HG03139 (cell line): ENCODE measurements around the gene ITSN1.

Experiments used
- ATAC-seq: cut with Tn5 transposase; IDR thresholded peaks from one replicate; pipeline ENCODE4 v1.9.1; 2021; ENCODE audit not compliant: unreplicated experiment

Gene ITSN1

DNA sequence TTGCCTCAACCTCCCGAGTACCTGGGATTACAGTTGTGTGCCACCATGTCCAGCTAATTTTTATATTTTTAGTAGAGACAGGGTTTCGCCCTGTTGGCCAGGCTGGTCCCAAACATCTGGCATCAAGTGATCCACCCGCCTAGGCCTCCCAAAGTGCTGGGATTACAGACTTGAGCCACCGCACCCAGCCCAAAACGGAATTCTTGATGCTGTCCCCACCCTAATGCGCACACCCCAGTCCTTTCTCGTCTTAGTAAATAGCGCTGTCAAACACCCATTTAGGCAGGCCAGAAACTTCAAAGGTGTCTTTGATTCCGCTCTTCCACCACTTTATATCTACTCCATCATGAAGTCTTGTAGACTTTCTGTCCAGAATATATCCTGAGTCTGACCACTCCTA is 35.1 kb downstream of the ITSN1 start:
- ATAC-seq = no peak

DNA sequence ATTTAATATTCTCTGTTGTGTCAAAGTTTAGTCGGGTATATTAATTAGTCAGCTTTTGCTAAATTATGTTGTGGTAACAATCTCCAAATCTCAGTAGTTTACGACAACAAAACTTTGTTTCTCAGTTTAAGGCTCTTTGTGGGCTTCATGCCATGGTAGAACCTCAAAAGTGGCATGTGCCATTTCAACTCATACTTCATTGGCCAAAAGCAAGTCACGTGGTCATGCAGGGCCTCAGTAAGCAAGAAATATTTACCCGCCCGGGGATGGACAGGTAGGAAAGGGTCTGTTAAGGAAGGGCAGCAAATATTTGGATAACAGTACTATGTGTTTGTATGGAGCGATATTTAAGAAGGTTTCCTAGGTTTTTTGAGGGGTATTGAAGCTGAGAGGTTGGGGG is 38.6 kb downstream of the ITSN1 start:
- ATAC-seq = no peak

DNA sequence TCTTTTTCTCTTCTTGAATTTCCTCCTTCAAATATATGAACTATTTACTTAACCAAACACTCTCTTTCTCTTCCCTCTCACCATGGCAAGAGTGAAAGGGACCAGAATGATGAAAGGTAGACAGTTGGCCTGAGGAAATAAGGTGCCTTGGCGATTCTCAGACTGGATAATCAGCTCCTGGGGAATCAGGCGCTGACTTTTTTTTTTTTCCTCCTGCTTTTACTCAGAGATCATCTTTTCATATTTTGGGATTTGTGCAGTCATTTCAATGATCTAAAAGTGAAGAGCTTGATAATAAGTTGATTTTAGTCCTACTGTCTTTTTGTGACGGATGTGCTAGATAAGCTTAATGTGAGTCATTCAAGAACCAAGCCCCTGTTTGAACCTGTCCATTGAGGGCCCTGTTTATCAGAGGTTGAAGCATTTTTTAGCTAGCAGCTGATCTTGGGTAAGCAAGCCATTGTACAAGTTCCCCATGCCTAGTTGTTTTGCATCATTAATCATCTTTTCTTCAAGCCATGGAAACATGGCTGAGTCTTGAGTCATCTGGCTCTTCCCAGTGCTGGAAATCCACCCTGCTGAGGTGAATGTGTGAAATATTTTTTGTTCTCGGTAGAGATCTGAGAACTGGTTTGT is 40.8 kb downstream of the ITSN1 start:
- no peak for ATAC-seq

DNA sequence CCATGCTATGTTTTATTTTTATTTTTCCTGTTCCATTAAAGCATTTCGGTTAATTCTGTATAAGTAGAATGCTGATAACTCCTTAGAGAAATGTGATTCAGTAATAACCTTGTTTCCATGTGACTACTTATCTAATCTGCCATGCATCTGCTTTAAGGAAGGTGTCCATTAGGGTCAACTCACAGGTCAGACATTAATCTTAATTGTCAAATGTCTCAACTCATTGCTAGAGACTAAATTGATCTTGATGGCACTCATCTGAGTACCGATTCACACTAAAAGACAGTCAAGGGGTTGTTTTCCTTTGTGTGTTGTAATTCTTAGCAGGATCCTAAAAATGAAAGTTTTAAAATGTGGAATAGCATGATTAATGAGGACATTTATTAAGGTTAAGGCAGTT is 41.8 kb downstream of the ITSN1 start:
- ATAC-seq = no peak

DNA sequence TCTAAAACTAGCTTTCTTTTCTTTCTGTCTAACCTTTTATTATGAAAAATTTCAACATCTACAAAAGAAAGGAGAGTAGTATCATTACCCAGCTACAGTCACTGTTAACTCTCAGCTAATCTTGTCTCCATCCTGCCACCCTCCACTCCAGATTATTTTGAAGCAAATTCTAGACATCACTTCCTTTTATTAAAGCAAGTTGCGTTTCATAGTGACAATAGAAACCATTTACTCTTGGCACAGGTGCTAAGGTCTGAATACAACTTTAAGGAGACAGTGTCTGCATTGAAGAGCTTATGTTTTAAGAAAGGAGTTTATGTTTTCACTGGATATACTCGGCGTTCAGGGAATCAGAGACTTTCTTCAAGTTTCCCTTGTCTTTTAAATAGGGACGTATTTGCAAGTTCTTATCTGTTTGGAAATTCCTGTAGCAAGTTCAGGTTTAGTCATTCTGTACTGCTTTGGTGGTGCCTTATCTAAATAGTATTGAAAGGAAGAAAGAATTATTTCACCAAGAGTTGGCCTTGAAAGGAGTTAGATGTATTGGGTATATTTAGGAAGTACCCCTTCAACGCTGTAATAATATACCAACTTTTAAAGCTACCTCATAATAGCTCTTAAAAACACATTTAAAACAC is 42.7 kb downstream of the ITSN1 start:
- no peak for ATAC-seq

DNA sequence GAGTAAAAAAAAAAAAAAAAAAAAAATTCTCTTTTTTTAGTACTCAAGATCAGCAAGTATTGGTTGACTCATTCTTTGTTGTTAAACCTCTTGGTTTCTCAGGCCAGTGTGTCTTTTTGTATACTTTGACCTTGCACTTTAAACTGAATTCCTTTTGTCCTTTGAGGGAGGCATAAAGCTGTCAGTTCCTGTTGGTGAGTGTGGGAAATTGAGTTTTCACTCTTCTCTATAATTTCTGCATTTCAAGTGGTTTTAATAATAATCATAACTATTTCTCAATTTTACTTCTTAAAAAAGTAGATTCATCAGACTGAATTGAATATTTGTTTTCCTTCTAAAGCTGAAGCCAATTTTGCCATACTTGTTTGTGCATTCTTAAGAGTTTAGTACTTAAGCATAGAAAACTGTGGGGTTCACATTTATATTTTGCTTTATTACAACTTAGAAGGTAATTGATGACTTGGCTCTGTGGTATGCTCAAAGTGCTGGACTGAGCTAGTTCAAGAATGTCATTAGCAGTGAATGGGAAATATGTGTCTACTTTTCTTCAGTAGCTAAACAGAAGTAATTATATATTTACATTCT is 43.4 kb downstream of the ITSN1 start:
- no peak for ATAC-seq

DNA sequence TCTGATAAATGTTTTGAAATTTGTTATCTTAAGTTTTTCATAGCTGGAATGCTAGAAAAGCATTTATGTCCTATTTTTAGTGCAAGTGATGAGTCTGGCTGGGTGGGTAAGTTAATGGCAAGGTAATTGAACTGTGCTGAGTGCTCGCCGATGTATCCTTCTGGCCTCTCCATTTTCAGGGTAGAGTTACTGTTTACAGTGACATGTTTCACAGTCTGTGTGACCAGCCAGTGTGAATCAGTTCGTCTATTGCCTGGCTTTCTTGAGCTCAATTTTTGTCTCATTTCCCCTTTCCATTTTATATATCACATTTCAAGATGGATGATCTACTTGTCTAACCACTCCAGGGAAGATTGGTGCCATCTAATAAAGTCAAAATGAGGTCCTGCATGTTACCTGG is 44.1 kb downstream of the ITSN1 start:
- ATAC-seq = no peak

DNA sequence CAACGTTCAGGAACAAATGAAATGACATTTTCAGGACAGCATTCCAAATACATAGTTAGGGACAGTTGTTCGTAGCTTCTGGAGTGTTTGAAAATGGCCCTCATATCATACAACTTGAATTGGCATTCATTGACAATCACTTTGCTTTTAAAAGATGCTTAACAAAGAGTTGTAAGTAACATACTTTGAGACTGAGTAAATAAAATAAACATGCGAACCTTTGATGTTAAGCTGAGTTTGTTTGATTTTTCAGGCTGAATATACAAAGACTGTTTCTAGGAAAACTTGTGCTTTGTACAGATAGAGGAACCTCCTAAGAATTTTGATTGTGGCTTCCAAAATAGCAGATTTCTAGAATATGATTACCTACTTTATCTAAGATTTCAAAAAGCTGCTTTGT is 45.3 kb downstream of the ITSN1 start:
- ATAC-seq = no peak

DNA sequence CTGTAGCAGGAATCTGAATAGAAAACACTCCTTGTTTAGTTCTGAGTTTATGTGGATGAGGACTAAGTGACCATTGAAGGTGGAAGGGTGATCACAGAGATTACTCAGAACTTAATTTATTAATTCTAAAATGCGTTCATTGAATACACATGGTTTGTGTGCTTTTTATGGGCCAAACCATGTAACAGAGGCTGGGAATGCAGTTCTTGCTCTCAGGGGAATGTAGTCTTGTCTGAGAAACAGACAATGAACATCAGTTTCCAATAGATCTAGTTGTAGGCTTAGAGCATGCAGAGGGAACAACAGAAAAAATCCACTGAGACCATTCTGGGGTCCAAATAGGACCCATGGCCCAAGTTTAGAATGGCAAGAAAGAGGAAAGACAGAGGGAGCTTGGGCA is 46.1 kb downstream of the ITSN1 start:
- ATAC-seq = no peak

DNA sequence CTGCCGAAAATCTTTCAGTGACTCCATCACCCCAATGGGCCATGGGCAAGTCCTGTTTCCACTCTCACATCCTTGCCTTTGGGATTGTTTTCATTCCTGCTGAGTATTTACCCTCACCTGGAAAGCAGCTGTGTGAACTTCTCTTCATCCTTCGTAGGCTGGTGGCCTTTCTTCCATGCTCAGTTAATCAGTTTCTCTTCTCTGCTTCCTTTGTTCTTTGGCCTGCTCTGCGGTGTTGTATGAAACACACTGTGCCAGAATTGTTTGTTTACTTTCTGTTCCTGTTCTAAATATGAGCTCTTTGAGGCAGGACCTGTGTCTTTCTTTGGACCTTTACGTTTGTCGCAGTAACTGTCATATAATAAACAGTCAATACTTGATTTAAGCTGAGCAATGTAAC is 48.6 kb downstream of the ITSN1 start:
- no peak for ATAC-seq

DNA sequence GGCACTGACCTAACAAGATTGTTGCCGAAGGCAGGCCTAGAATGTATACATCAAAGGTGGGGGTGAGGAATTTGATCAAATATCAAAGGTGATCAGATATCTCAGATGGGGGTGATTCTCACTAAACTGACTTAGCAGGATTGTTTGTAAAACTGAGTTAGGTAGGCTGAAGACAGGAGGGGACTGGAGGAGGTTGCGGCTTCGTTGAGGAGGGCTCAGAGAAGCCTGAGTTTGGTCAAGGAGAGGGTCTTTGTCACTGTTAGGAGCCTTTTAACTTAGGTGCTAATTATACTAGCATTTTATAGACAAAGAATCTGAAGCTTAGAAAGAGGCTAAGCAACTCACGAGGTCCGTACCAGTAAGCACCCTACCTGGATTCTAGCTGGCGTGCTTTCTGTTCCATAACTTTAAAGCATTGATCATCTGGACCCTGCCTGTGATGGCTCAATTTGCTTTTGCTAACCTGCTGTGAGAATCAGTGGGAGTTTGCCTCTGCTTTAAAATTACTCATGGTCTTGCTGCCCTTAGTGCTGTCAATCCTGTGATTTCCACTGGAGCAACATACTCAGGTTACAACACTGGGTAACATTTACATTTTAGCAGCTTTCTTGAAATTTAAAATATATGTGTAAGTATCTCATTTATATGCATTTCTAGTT is 49.8 kb downstream of the ITSN1 start:
- no peak for ATAC-seq

DNA sequence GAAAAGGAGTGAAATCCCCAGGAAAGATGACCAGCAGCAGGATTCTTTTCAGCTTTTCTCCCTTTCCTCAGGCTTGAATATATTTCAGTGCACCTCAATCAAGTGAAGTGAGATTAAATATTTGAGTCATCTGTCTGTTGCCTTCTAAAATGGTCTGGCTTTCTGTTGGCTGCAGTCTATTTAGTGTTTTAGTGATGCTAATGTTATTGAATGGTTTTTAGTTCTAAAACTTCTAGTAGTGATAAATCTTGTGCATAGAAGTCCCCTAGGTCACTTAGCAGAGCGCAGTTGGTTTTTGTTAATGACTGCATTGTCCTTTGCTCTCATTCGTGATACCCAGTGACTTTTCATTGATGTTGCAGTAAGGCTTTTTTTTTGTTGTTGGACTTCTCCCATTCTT is 53.5 kb downstream of the ITSN1 start:
- no peak for ATAC-seq

DNA sequence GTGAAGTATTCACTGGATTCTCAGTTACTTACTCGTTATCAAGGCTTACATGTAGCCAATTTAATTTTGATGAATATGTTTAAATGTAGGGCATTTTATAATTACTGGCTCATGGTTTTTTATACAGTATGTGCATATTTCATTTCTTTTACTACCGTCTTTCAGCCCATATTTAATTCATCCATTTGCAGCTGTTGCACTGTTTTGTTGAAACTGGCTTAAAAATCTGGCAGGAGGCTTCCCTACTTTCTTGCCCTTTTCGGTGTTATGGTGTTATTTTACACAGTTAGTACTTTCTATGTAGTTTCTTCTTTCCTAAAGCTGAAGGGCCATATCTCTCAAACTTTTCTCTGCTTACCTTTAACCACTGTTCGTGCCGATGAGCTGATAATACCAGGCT is 54.2 kb downstream of the ITSN1 start:
- no peak for ATAC-seq

DNA sequence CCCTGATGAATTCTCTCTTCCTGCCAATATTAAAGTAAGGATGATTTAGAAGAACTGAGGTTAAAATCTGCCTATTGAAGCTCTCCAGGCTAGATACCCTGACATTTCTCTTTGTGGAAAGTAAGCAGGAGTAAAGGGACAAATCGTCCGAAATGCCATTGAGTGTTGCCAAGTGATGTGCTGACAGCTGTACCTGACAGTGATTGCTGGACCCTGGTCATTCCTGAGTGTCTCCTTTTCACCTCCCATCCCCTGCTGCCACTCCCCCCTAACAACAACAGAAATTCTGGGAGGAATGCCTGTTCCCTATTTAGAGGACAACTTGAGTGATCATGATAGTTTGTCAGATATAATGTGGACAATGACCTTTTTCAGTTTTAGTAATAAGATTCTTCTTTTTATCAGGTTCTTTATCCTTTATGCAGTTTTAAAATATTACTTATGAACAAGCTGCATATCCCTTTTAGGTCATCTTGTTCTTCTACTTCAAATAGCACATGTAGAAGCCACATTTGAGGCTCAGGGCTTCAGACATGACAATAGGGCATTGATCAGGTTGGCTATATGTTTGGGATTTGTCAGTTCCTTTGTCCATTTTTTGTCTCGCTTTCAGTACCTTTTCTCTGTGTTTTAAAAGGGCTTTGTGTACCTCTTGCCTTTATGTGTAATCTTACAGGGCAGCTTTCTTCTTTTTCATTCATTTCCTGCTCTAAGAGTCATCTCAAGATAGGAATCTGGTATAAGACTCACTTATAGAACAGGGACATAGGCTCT is 56.0 kb downstream of the ITSN1 start:
- no peak for ATAC-seq

DNA sequence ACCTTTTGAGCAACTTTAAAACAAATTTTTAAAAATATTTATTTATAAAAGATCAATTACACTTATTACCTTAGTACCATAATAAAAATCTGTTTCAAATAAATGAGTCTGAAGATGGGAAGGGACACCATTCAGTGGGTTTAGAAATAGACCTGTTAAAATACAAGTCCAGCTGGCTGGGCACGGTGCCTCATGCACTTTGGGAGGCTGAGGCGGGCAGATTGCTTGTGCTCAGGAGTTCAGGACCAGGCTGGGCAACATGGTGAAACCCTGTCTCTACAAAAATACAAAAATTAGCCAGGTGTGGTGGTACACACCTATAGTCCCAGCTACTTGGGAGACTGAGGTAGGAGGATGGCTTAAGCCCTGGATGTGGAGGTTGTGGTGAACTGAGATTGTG is 57.0 kb downstream of the ITSN1 start:
- ATAC-seq = no peak

DNA sequence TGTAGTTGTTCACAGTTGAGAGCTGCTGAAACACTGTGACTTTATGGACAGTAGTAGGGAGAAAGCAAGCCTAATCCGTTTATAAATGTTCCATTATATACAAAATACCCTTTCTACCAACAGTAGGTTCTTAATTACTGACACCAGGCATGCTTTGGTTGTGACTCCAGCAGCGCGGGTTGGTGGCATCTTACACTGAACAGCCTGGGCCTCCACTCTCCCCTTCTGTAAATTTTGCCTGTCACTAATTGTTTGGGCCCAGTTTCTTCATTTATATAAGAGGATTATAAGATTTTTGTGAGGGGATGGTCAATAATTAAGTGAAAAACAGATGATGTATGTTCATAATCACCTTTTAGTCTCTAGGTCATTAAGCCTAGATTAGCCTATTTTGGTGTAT is 58.2 kb downstream of the ITSN1 start:
- ATAC-seq = no peak

DNA sequence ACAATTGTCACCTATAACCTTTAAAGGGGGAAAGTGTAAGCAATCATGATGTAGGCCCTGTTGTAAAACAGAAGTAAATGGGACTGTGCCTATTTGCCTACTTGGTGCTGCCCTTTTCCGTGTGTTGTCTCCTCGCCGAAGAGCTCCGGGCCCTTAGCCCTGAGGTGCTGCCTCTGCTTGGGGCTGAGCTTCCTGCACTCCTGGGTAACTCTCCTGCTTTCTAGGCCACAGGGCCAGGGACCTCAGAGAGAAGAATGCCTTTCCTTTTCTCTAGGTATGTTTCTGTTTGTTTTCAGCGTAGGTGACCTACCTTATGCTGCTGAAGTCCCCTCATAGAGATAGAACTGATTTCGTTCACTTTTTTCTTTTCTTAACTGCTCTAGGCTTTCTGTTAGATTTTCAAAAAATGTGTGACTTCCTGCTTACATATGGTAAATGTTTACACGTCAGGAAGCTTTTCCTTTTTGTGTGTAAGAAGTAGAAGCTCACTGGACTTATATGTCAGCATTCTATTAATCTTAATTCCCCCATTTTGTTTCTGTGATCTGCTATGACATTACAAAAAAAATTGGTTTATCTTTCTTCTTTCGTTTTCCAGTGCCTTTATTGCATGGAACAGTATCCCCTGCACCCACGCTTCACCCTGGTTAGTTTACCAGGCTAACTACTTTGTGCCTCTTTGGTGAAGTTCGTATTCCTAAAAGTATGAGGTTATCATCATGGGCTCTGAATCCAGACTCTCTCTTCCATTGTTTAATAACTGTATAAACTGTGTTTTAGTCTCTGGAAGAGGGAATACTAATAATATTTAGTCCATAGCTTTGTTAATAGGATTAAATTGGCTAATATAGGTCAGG is 61.7 kb downstream of the ITSN1 start:
- no peak for ATAC-seq

DNA sequence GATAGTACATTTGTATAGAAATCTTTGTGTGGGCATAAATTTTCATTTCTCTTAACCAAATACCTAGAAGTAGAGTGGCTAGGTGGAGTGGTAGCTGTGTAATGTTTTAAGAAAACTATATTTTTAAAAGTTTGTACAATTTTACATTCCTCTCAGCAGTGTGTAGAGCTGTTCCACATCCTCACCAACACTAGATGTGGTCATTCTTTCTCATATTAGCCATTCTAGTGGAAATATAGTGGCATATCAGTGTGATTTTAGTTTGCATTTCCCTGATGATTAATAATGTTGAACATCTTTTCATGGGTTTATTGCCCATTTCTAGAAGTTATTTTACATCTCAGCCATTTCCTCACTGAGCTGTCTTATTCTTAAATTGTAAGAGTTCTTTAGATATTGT is 65.5 kb downstream of the ITSN1 start:
- no peak for ATAC-seq

DNA sequence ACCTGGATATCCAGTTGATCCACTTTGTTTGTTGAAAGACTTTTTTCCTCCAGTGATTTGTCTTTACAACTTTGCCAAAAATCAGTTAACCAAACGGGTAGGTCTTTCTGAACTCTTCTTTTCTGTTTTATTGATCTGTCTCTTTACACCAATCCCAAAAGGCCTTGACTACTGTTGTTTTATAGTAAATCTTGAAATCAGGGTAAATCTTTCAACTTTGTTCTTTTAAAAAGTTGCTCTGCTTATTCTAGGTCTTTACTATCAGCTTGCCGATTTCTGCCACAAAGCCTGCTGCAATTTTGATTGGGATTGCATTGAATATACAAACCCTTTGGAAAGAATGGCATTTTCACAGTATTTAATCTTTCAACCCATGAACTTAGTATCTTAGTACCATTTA is 66.6 kb downstream of the ITSN1 start:
- ATAC-seq = no peak

DNA sequence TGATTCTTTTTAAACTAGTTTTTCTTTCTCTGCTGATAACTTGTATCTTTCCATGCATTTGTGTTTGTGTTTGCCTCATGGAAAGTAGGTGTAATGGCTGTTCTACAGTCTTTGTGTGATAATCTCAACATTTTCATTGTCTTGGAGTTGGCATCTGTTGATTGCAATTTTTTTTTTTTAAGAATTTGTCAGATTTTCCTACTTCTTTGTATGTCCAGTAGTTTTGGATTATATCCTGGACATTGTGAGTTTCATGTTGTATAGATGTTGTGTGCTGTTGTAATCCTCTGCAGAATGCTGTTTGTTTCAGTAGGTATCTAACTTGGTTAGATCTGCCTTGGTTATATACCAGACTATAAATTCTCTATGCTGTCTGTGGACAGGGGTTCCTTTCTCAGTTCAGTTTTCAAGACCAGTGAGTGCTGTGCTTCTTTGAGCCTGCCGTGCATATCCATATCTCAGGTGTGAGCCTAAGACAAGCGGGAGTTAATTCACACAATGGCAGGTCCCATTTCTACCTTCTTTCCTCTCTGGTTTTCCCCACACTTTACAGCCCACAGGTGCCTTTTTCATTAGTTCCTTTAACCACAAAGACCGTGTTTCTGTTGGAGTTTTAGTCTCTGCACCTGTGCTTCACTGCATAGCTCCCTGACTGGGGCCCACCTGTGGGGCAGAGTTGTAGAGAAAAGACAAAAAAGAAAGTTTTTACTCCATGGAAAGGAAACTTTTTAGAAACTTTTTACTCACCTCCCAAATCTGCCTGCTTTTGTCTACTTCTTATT is 69.9 kb downstream of the ITSN1 start:
- no peak for ATAC-seq
